Activated T-cell treated with anti-CD3 and anti-CD28 coated beads for 4 hours (primary cell): ENCODE measurements around the gene PLOD3.
"Not testable (repeated sequence)": the region's sequence is repeated elsewhere in the genome, so short reads cannot be mapped to it uniquely, and the experiment has no call there.

ENCODE experiments used
- DNase-seq: peaks from one replicate; pipeline ENCODE4 v3.0.0-alpha.2; 2020

The PLOD3 gene

GRCh38 chr7:101208794-101209193, 8.6 kb downstream of the PLOD3 start:
- DNase-seq: no peak

- DNase-seq: no peak
These were observed 9.9 kb downstream of the PLOD3 start for GRCh38 chr7:101207459-101207858.

GRCh38 chr7:101206665-101207042, 10.7 kb downstream of the PLOD3 start:
- DNase-seq: no peak

GRCh38 chr7:101205901-101206664, 11.3 kb downstream of the PLOD3 start:
- DNase-seq: no peak

GRCh38 chr7:101203740-101204738, 13.3 kb downstream of the PLOD3 start:
- DNase-seq: not testable (repeated sequence)

GRCh38 chr7:101202603-101202918, 14.8 kb downstream of the PLOD3 start:
- no peak for DNase-seq

- DNase-seq: no peak
These were observed 15.4 kb downstream of the PLOD3 start for GRCh38 chr7:101201695-101202602.

GRCh38 chr7:101200862-101201599, 16.4 kb downstream of the PLOD3 start, which contains the start of gene MOGAT3:
Gene MOGAT3, minus strand, starts transcription at chr7:101201036. Its CDS starts 182 bp downstream, at chr7:101200854.
- DNase-seq: no peak

- DNase-seq: no peak
These were observed 16.9 kb downstream of the PLOD3 start for GRCh38 chr7:101200504-101200861.

- DNase-seq: not testable (repeated sequence)
These were observed 17.9 kb downstream of the PLOD3 start for GRCh38 chr7:101199522-101199921.

- no peak for DNase-seq
These were observed 18.9 kb downstream of the PLOD3 start for GRCh38 chr7:101198476-101198875.

- DNase-seq: no peak
These were observed 19.4 kb downstream of the PLOD3 start for GRCh38 chr7:101197991-101198390.

GRCh38 chr7:101195884-101196283, 21.5 kb downstream of the PLOD3 start:
- DNase-seq: no peak

- DNase-seq: no peak
These were observed 28.3 kb downstream of the PLOD3 start for GRCh38 chr7:101189109-101189508.

GRCh38 chr7:101186844-101187428, 30.4 kb downstream of the PLOD3 start:
- DNase-seq: no peak

- no peak for DNase-seq
These were observed 31.2 kb downstream of the PLOD3 start for GRCh38 chr7:101186194-101186593.

- no peak for DNase-seq
These were observed 32.0 kb downstream of the PLOD3 start for GRCh38 chr7:101185258-101185839.

- no peak for DNase-seq
These were observed 37.1 kb downstream of the PLOD3 start, which contains the start of gene NAT16 for GRCh38 chr7:101180130-101180755. Gene NAT16, minus strand, starts transcription at chr7:101180293. Its CDS starts 5,486 bp downstream, at chr7:101174807.

GRCh38 chr7:101179713-101180112, 37.7 kb downstream of the PLOD3 start:
- DNase-seq: no peak

GRCh38 chr7:101179117-101179516, 38.3 kb downstream of the PLOD3 start:
- no peak for DNase-seq

GRCh38 chr7:101177644-101178043, 39.7 kb downstream of the PLOD3 start:
- DNase-seq: no peak
